Measurements from ENCODE around the gene CR1L. TPM values are rescaled to one million over a fixed set of nuclear protein-coding genes. Genes with fewer than 3 reads are reported as not detected.

CR1L gene
- total RNA-seq, 1 experiment from 2014 or later, result not detected

DNA sequence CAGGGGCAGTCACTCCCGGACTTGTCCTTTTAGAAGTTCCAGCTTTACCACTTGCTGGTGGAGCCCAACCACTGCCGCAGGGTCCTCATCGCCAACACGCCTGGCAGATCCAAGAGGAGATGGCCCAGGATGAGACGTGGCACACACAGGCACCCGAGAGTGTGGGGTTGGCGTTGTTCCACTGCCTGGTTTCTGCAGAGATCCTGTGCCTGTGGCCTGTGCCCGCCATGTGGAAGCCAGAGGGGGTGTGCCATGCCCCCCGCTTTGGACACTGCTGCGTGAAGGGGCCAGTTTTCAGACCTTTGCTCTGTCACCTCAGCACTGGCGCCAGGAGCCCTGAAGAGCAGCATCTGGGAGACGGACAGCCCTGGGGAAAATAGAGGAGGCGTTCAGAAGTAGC lies 117.7 kb downstream of the CR1L start:
- H3K9me2 ChIP-seq (ENCODE audit: insufficient read depth), result no peaks in the 10 kb centered on the region
- no peak overlapping the region for H3K4me2 ChIP-seq
- no peaks in the 10 kb centered on the region for H3K4me1 ChIP-seq (replicated peaks; ENCODE audit: insufficient read depth)
- BruUV-seq (replicated peaks), result no TSS peak
- H3K4me3 ChIP-seq, result no peak overlapping the region
- H2AFZ ChIP-seq, result no peak overlapping the region
- H3K79me2 ChIP-seq (ENCODE audit: low read depth), result peaks cover 24% of the 10 kb centered on the region
- intact Hi-C loops (cut with micrococcal nuclease; ENCODE audit: unreplicated experiment), result no loop called here
- H3K27ac ChIP-seq, result no peak overlapping the region
- H3K36me3 ChIP-seq (ENCODE audit: low read depth), result peaks cover 61% of the 10 kb centered on the region
- ChIA-PET CTCF (no interaction called here), POLR2A (ENCODE audit: unreplicated experiment) (no interaction called here)
- H4K20me1 ChIP-seq (ENCODE audit: insufficient read depth), result peaks cover 4% of the 10 kb centered on the region; the same call in 1 of the 2 replicates
- H3K9me3 ChIP-seq (ENCODE audit: insufficient read depth, low read depth), result no peaks in the 10 kb centered on the region
- no peak for TF ChIP-seq EZH2 (IDR thresholded peaks at IDR 0.05; ENCODE audit: low read depth)
- TF ChIP-seq, protein P1, sequence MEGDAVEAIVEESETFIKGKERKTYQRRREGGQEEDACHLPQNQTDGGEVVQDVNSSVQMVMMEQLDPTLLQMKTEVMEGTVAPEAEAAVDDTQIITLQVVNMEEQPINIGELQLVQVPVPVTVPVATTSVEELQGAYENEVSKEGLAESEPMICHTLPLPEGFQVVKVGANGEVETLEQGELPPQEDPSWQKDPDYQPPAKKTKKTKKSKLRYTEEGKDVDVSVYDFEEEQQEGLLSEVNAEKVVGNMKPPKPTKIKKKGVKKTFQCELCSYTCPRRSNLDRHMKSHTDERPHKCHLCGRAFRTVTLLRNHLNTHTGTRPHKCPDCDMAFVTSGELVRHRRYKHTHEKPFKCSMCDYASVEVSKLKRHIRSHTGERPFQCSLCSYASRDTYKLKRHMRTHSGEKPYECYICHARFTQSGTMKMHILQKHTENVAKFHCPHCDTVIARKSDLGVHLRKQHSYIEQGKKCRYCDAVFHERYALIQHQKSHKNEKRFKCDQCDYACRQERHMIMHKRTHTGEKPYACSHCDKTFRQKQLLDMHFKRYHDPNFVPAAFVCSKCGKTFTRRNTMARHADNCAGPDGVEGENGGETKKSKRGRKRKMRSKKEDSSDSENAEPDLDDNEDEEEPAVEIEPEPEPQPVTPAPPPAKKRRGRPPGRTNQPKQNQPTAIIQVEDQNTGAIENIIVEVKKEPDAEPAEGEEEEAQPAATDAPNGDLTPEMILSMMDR (conservative IDR thresholded peaks at IDR 0.05), result no peak
- DNase-seq, result no peak
- H3K27me3 ChIP-seq (ENCODE audit: insufficient read depth, low read depth), result no peaks in the 10 kb centered on the region
- 0 out of 2 replicates have a peak, but pooled peaks cover 6% of the 10 kb centered on the region for H3F3A ChIP-seq (ENCODE audit: insufficient read depth, low read depth)

DNA sequence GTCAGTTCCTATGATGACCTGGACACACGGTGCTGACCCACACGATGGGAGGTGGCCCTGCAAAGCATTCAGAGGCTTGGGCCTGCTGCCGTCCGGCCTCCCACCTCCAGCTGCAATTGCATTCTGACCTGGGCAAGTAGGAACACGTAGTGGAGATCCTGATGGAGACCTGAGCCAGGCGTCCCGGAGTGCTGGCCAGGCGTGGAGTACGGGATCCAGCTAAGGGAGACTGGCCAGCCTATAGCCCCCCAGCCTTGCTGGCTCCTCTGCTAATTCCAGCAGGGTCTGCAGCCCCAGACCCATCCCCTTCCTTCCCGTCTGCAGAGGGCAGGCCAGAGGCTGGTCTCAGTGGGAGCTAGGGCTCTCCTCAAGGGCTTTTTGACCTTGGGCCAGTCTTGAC lies 118.2 kb downstream of the CR1L start:
- 0 out of 2 replicates have a peak, but pooled peaks cover 6% of the 10 kb centered on the region for H3F3A ChIP-seq (ENCODE audit: insufficient read depth, low read depth)
- no peak for DNase-seq
- no peak overlapping the region for H3K4me2 ChIP-seq
- no peak overlapping the region for H3K27ac ChIP-seq
- no peak overlapping the region for H3K4me3 ChIP-seq
- no peaks in the 10 kb centered on the region for H3K9me2 ChIP-seq (ENCODE audit: insufficient read depth)
- H2AFZ ChIP-seq, result no peak overlapping the region
- no peaks in the 10 kb centered on the region for H3K27me3 ChIP-seq (ENCODE audit: insufficient read depth, low read depth)
- CTCF ChIA-PET, result no interaction called here
- POLR2A ChIA-PET (ENCODE audit: unreplicated experiment), result no interaction called here
- H3K9me3 ChIP-seq (ENCODE audit: insufficient read depth, low read depth), result no peaks in the 10 kb centered on the region
- no peak for TF ChIP-seq EZH2 (IDR thresholded peaks at IDR 0.05; ENCODE audit: low read depth)
- TF ChIP-seq, protein P1 (conservative IDR thresholded peaks at IDR 0.05), result no peak
- peaks cover 4% of the 10 kb centered on the region; the same call in 1 of the 2 replicates for H4K20me1 ChIP-seq (ENCODE audit: insufficient read depth)
- BruUV-seq (replicated peaks), result no TSS peak
- H3K79me2 ChIP-seq (ENCODE audit: low read depth), result peaks cover 19% of the 10 kb centered on the region
- H3K36me3 ChIP-seq (ENCODE audit: low read depth), result peaks cover 57% of the 10 kb centered on the region
- intact Hi-C loops (cut with micrococcal nuclease; ENCODE audit: unreplicated experiment), result no loop called here
- no peaks in the 10 kb centered on the region for H3K4me1 ChIP-seq (replicated peaks; ENCODE audit: insufficient read depth)

DNA sequence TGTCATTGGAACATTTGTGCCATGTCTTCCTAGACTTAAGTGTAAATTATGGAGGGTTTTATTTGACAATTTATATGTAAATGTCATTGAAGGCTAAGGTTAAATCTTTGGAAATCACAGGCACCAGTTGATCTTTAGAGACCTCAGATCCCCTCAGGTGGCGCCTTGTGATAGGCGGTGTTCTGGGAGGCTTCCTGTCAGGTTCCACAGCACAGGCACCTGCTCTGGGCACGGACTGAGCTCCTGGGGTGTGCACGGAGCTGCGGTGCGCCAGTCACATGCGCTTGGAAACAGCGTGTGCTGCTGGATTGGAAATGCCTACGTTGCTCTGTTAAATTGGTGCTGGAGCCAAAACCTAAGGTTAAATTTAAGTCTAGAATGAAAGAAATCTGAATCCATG lies 119.0 kb downstream of the CR1L start:
- H2AFZ ChIP-seq, result no peak overlapping the region
- no peak for TF ChIP-seq EZH2 (IDR thresholded peaks at IDR 0.05; ENCODE audit: low read depth)
- TF ChIP-seq, protein P1 (conservative IDR thresholded peaks at IDR 0.05), result no peak
- ChIA-PET POLR2A (ENCODE audit: unreplicated experiment) (no interaction called here), CTCF (no interaction called here)
- H3K4me1 ChIP-seq (replicated peaks; ENCODE audit: insufficient read depth), result no peaks in the 10 kb centered on the region
- H3K27me3 ChIP-seq (ENCODE audit: insufficient read depth, low read depth), result no peaks in the 10 kb centered on the region
- no peak overlapping the region for H3K4me2 ChIP-seq
- DNase-seq, result no peak
- no peaks in the 10 kb centered on the region for H3K9me2 ChIP-seq (ENCODE audit: insufficient read depth)
- intact Hi-C loops (cut with micrococcal nuclease; ENCODE audit: unreplicated experiment), result no loop called here
- no peaks in the 10 kb centered on the region for H3K9me3 ChIP-seq (ENCODE audit: insufficient read depth, low read depth)
- no peak overlapping the region for H3K4me3 ChIP-seq
- no peak overlapping the region for H3K27ac ChIP-seq
- H4K20me1 ChIP-seq (ENCODE audit: insufficient read depth), result peaks cover 3% of the 10 kb centered on the region; the same call in 1 of the 2 replicates
- peaks cover 16% of the 10 kb centered on the region for H3K79me2 ChIP-seq (ENCODE audit: low read depth)
- H3K36me3 ChIP-seq (ENCODE audit: low read depth), result peaks cover 58% of the 10 kb centered on the region
- no TSS peak for BruUV-seq (replicated peaks)
- H3F3A ChIP-seq (ENCODE audit: insufficient read depth, low read depth), result 0 out of 2 replicates have a peak, but pooled peaks cover 6% of the 10 kb centered on the region

Data from PC-9 (cell line).